ENCODE data around the gene LTBP2. TPM values are rescaled to one million over a fixed set of nuclear protein-coding genes. Genes with fewer than 3 reads are reported as not detected.
A peak's percentile ranks its signal among the peaks of the same experiment; 100 is the strongest.

The LTBP2 gene
- total and polyA plus RNA-seq, 2 of the 13 experiments (the other 11 are each of a cell fraction or from before 2014, with no cell fraction given): 0.20 to 0.41 TPM

DNA sequence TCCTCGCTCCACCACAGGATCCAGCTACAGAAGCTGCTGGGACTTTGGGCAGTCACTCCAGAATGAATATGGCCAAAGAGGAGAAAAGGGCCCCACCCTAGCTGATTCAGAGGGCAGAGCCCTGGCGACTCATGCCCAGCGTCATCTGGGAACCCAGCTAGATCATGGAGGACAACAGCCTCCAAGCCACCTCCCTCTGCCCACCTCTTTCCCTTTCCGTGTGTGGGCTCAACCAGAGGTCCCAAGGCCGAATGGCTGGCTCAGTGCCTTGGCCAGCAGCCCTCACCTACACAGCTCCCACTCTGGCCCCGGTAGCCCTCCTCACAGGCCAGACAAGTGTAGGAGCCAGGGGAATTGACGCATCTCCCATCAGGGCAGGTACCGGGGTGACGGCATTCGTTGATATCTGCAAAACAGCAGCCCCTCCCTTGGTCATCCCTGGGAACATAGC lies 101.1 kb downstream of the LTBP2 start:
- ChIA-PET POLR2A (interaction anchor here (1.0 kb wide), 1 partner anchor 18 kb away, joined by 5 read pairs; the partner anchor contains the start of genes ISCA2 and NPC2), CTCF (ENCODE audit: low intra/inter-chr PET ratio, low total read pairs) (no interaction called here)
- DNase-seq (ENCODE audit: low spot score) (no peak), ATAC-seq (no peak; the same call in 2 of the 3 replicates), FAIRE-seq (no peak)
- Histone ChIP-seq H4K20me1 (ENCODE audit: insufficient read depth, low read length) (no peaks in the 10 kb centered on the region), H2AFZ (ENCODE audit: low read length) (no peak overlapping the region), H3K4me3 (replicated peaks in 1 of 3; ENCODE audit: insufficient read depth in 1 of 3, low read depth in 2 of 3, low read length in 3 of 3) (peak overlapping the region in 1 of 3 experiments; percentile 38; a peak in 1 of 6 replicates), H3K36me3 (replicated peaks in 1 of 2; ENCODE audit: control insufficient read depth in 1 of 2, insufficient read depth in 2 of 2, low read length in 2 of 2) (no peaks in the 10 kb centered on the region), H3K4me2 (ENCODE audit: low read depth, low read length) (peak overlapping the region; percentile 57; the same call in 1 of the 2 replicates), H3K4me1 (ENCODE audit: insufficient read depth, low read length) (peaks cover 38% of the 10 kb centered on the region), H3K79me2 (ENCODE audit: insufficient read depth, low read length) (no peaks in the 10 kb centered on the region), H3K27ac (ENCODE audit: extremely low read length, insufficient read depth, low read length) (no peak overlapping the region), H3K9me3 (ENCODE audit: low read length) (no peaks in the 10 kb centered on the region), H3K9ac (ENCODE audit: insufficient read depth, low read depth, low read length) (no peak overlapping the region), H3K27me3 (ENCODE audit: control insufficient read depth in 1 of 2, insufficient read depth in 2 of 2, low read length in 2 of 2) (peaks cover 2 to 33% of the 10 kb centered on the region in 2 experiments; a peak in 4 of 5 replicates)
- intact Hi-C loops (cut with micrococcal nuclease; ENCODE audit: unreplicated experiment) (no loop called here), in situ Hi-C loops (cut with HindIII; ENCODE audit: extremely low pct_ligation_motif_present, low pct_unique_long_range_greater_than_20kb) (no loop called here)
- TF ChIP-seq GATAD1 (CRISPR knock-in tag; IDR thresholded peaks at IDR 0.05): no peak
- no TSS peak for BruUV-seq (replicated peaks)
- 23% methylated on average over 7 of the region's 10 CpGs for WGBS (ENCODE audit: low lambda C conversion rate)

DNA sequence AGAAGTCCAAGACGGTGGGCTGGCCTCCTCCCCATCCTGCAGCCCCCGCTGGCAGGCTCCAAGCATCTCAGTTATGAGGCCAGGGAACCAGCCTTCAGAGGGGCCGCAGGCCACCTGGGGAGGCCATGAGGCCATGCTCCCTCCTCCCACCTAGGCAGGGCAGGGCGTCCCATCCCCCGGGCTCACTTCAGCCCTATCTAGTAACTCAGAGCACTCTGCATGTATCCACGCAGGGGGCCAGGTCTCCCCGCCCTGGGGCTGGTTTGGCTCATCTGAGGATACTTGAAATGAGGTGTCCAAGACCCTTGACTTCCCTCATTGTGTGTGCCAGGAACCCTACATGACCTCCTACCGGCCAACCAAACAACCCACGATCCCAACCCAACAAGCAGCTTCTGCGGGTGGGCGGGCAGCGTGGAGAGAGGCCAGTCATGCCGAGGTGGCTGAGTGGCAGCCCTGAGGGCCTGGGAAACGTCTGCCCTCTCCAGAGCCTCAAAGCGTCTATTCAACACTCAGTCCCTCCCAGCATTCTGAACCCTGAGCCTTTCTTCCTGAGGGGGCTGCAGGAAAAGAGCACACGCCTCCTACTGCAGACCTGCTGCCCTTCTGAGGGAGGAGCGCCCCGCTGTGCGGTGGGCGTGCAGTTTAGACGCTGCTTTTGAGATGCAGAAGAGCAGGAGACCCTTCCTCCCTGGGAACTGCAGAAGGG lies 101.7 kb downstream of the LTBP2 start:
- in situ Hi-C loops (cut with HindIII; ENCODE audit: extremely low pct_ligation_motif_present, low pct_unique_long_range_greater_than_20kb): no loop called here
- Histone ChIP-seq H3K9ac (ENCODE audit: insufficient read depth, low read depth, low read length) (no peak overlapping the region), H4K20me1 (ENCODE audit: insufficient read depth, low read length) (no peaks in the 10 kb centered on the region), H3K36me3 (replicated peaks in 1 of 2; ENCODE audit: control insufficient read depth in 1 of 2, insufficient read depth in 2 of 2, low read length in 2 of 2) (no peaks in the 10 kb centered on the region), H3K79me2 (ENCODE audit: insufficient read depth, low read length) (no peaks in the 10 kb centered on the region), H3K27me3 (ENCODE audit: control insufficient read depth in 1 of 2, insufficient read depth in 2 of 2, low read length in 2 of 2) (peaks cover 2 to 37% of the 10 kb centered on the region in 2 experiments; a peak in 4 of 5 replicates), H2AFZ (ENCODE audit: low read length) (no peak overlapping the region), H3K4me2 (ENCODE audit: low read depth, low read length) (peak overlapping the region; percentile 57), H3K4me1 (ENCODE audit: insufficient read depth, low read length) (peaks cover 38% of the 10 kb centered on the region), H3K27ac (ENCODE audit: extremely low read length, insufficient read depth, low read length) (no peak overlapping the region), H3K9me3 (ENCODE audit: low read length) (no peaks in the 10 kb centered on the region), H3K4me3 (replicated peaks in 1 of 3; ENCODE audit: insufficient read depth in 1 of 3, low read depth in 2 of 3, low read length in 3 of 3) (peak overlapping the region in 1 of 3 experiments; percentile 38; a peak in 1 of 6 replicates)
- no TSS peak for BruUV-seq (replicated peaks)
- CTCF ChIA-PET (ENCODE audit: low intra/inter-chr PET ratio, low total read pairs): no interaction called here
- intact Hi-C loops (cut with micrococcal nuclease; ENCODE audit: unreplicated experiment): no loop called here
- WGBS (ENCODE audit: low lambda C conversion rate): 17% methylated on average over 8 of the region's 21 CpGs
- DNase-seq (ENCODE audit: low spot score) (peak; percentile 25), ATAC-seq (peak; percentile 17), FAIRE-seq (no peak)
- POLR2A ChIA-PET: no interaction called here
- TF ChIP-seq ZNF841 (CRISPR knock-in tag; IDR thresholded peaks at IDR 0.05; ENCODE audit: borderline replicate concordance) (no peak), ARHGAP35 (CRISPR knock-in tag; IDR thresholded peaks at IDR 0.05; ENCODE audit: borderline replicate concordance) (no peak), ZNF331 (CRISPR knock-in tag; IDR thresholded peaks at IDR 0.05) (no peak), FIP1L1 (IDR thresholded peaks at IDR 0.05; ENCODE audit: borderline replicate concordance, insufficient read depth, low read depth, low read length) (no peak)
- TF ChIP-seq, protein P1, sequence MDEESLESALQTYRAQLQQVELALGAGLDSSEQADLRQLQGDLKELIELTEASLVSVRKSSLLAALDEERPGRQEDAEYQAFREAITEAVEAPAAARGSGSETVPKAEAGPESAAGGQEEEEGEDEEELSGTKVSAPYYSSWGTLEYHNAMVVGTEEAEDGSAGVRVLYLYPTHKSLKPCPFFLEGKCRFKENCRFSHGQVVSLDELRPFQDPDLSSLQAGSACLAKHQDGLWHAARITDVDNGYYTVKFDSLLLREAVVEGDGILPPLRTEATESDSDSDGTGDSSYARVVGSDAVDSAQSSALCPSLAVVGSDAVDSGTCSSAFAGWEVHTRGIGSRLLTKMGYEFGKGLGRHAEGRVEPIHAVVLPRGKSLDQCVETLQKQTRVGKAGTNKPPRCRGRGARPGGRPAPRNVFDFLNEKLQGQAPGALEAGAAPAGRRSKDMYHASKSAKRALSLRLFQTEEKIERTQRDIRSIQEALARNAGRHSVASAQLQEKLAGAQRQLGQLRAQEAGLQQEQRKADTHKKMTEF (CRISPR knock-in tag; IDR thresholded peaks at IDR 0.05): no peak
- TF ChIP-seq, protein P2, sequence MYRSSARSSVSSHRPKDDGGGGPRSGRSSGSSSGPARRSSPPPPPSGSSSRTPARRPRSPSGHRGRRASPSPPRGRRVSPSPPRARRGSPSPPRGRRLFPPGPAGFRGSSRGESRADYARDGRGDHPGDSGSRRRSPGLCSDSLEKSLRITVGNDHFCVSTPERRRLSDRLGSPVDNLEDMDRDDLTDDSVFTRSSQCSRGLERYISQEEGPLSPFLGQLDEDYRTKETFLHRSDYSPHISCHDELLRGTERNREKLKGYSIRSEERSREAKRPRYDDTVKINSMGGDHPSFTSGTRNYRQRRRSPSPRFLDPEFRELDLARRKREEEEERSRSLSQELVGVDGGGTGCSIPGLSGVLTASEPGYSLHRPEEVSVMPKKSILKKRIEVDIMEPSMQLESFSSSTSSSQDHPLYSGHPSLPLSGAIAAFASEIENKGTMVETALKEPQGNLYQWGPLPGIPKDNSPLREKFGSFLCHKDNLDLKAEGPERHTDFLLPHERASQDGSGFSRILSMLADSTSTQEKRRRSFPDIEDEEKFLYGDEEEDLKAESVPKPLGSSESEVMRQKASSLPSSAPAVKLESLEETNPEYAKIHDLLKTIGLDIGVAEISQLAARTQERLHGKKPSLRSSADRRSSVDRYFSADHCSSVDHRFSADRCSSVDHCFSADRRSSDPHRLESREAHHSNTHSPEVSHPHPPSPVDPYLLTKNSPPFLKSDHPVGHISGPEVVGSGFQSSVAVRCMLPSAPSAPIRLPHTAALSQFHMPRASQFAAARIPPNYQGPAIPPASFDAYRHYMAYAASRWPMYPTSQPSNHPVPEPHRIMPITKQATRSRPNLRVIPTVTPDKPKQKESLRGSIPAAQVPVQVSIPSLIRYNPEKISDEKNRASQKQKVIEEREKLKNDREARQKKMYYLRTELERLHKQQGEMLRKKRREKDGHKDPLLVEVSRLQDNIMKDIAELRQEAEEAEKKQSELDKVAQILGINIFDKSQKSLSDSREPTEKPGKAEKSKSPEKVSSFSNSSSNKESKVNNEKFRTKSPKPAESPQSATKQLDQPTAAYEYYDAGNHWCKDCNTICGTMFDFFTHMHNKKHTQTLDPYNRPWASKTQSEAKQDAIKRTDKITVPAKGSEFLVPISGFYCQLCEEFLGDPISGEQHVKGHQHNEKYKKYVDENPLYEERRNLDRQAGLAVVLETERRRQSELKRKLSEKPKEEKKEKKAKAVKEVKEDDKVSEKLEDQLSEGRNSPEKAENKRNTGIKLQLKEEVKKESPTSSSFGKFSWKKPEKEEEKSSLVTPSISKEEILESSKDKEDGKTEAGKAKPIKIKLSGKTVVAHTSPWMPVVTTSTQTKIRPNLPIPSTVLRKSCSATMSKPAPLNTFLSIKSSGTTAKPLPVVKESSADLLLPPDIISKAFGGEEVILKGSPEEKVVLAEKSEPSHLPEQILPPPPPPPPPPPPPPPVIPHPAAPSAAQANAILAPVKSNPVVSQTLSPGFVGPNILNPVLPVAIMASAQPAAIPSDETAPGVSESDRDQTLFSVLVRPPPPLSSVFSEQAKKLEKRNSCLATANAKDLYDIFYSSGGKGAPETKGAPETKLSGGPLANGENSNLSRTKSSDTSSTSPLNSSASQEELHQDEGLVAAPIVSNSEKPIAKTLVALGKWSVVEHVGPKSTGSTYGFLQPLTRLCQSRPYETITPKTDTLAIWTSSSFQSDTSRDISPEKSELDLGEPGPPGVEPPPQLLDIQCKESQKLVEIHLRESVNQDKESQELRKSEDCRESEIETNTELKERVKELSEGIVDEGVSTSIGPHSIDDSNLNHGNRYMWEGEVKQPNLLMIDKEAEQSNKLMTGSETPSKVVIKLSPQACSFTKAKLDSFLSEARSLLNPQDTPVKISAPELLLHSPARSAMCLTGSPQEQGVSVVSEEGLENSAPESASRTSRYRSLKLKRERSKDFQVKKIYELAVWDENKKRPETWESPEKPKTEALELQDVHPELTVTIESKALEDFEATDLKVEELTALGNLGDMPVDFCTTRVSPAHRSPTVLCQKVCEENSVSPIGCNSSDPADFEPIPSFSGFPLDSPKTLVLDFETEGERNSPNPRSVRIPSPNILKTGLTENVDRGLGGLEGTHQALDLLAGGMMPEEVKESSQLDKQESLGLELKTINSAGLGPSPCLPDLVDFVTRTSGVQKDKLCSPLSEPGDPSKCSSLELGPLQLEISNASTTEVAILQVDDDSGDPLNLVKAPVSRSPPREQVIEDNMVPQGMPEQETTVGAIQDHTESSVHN (CRISPR knock-in tag; IDR thresholded peaks at IDR 0.05): no peak

Data from HepG2 (cell line).